Trophoblast cell (in vitro differentiated cells and primary cell): ENCODE data around the gene RHO.

ENCODE experiments used
- DNase-seq, 2 donors: peaks; one replicate each; pipeline ENCODE4 v3.0.0-alpha.2; 2016
- H2AFZ ChIP-seq: 2 replicates; pipeline ENCODE4 v1.6.1; 2013; ENCODE audit warnings: low read length, moderate library complexity, mild to moderate bottlenecking; ENCODE audit not compliant: insufficient read depth, poor library complexity
- H2AK5ac ChIP-seq: 2 replicates; pipeline ENCODE4 v1.6.1; 2013; ENCODE audit warnings: mild to moderate bottlenecking, low read length
- H2BK120ac ChIP-seq: 2 replicates; pipeline ENCODE4 v1.6.1; 2013; ENCODE audit warnings: low read length, mild to moderate bottlenecking, moderate library complexity; ENCODE audit not compliant: insufficient read depth, poor library complexity
- H2BK12ac ChIP-seq: 2 replicates; pipeline ENCODE4 v1.6.1; 2013; ENCODE audit warnings: mild to moderate bottlenecking, low read length, moderate library complexity
- H2BK5ac ChIP-seq: 2 replicates; pipeline ENCODE4 v1.6.1; 2013; ENCODE audit warnings: low read length, low read depth, moderate library complexity, mild to moderate bottlenecking; ENCODE audit not compliant: poor library complexity
- H3K14ac ChIP-seq: 2 replicates; pipeline ENCODE4 v1.6.1; 2013; ENCODE audit warnings: mild to moderate bottlenecking, low read length
- H3K18ac ChIP-seq: 2 replicates; pipeline ENCODE4 v1.6.1; 2013; ENCODE audit warnings: mild to moderate bottlenecking, low read length
- H3K23ac ChIP-seq: 2 replicates; pipeline ENCODE4 v1.6.1; 2013; ENCODE audit warnings: low read length
- H3K27ac ChIP-seq: 2 replicates; pipeline ENCODE4 v1.5.1; 2013; ENCODE audit warnings: low read depth, mild to moderate bottlenecking, inconsistent platforms, low read length, moderate library complexity
- H3K27me3 ChIP-seq: 2 replicates; pipeline ENCODE4 v1.6.1; 2013; ENCODE audit warnings: inconsistent platforms, mild to moderate bottlenecking, low read length, moderate library complexity; ENCODE audit not compliant: insufficient read depth
- H3K36me3 ChIP-seq, 2 experiments: 1 replicate in 1 of 2; 2 replicates in 1 of 2; pipeline ENCODE4 v1.6.1; 2013; ENCODE audit warnings: low read length in 2 of 2, mild to moderate bottlenecking in 2 of 2, moderate library complexity in 1 of 2; ENCODE audit not compliant: insufficient read depth in 2 of 2, control insufficient read depth in 1 of 2
- H3K4ac ChIP-seq: 2 replicates; pipeline ENCODE4 v1.6.1; 2013; ENCODE audit warnings: low read depth, mild to moderate bottlenecking, low read length, moderate library complexity
- H3K4me1 ChIP-seq, 2 experiments: 1 replicate in 1 of 2; 2 replicates in 1 of 2; pipeline ENCODE4 v1.6.1; 2013; ENCODE audit warnings: low read length in 2 of 2, mild to moderate bottlenecking in 2 of 2, moderate library complexity in 1 of 2; ENCODE audit not compliant: insufficient read depth in 2 of 2, control insufficient read depth in 1 of 2
- H3K4me2 ChIP-seq: 2 replicates; pipeline ENCODE4 v1.6.1; 2013; ENCODE audit warnings: inconsistent platforms, mild to moderate bottlenecking, low read length, moderate library complexity
- H3K4me3 ChIP-seq: 2 replicates; pipeline ENCODE4 v1.5.1; 2013; ENCODE audit warnings: mild to moderate bottlenecking, low read depth, low read length, inconsistent platforms
- H3K79me1 ChIP-seq: one replicate; pipeline ENCODE4 v1.6.1; 2013; ENCODE audit warnings: low read length
- H3K79me2 ChIP-seq: 2 replicates; pipeline ENCODE4 v1.6.1; 2013; ENCODE audit warnings: low read length, mild to moderate bottlenecking; ENCODE audit not compliant: control insufficient read depth, insufficient read depth, poor library complexity
- H3K9ac ChIP-seq: 2 replicates; pipeline ENCODE4 v1.6.1; 2013; ENCODE audit warnings: mild to moderate bottlenecking, low read length
- H3K9me3 ChIP-seq: 2 replicates; pipeline ENCODE4 v1.6.1; 2013; ENCODE audit warnings: low read depth, mild to moderate bottlenecking, control low read depth, inconsistent platforms, low read length; ENCODE audit not compliant: insufficient read depth
- H4K12ac ChIP-seq: 2 replicates; pipeline ENCODE4 v1.6.1; 2013; ENCODE audit warnings: low read depth, mild to moderate bottlenecking, low read length, moderate library complexity
- H4K8ac ChIP-seq: 2 replicates; pipeline ENCODE4 v1.6.1; 2013; ENCODE audit warnings: low read depth, mild to moderate bottlenecking, low read length, moderate library complexity
- H4K91ac ChIP-seq: one replicate; pipeline ENCODE4 v1.6.1; 2013; ENCODE audit warnings: low read depth, mild to moderate bottlenecking, low read length, moderate library complexity
- whole genome bisulfite sequencing: extraction: QIAGEN DNeasy Blood & Tissue Kit; methylation state at CpG from one replicate; pipeline ENCODE4 v1.1.7; 2013; ENCODE audit warnings: missing lambda C conversion rate; ENCODE audit not compliant: insufficient read length, insufficient coverage; ENCODE audit errors: extremely low coverage; 5-methylcytosine and 5-hydroxymethylcytosine counted together

The RHO gene

GRCh38 chr3:129581623-129582022 lies 53.2 kb downstream of the RHO start:
- H2BK120ac ChIP-seq = no peak overlapping the region
- no peak overlapping the region for H3K14ac ChIP-seq
- H3K36me3 ChIP-seq = peaks cover 96 to 99% of the 10 kb centered on the region in 2 experiments
- H2BK12ac ChIP-seq = no peak overlapping the region
- H4K12ac ChIP-seq = no peak overlapping the region
- H3K9me3 ChIP-seq = peaks cover 2% of the 10 kb centered on the region
- H4K8ac ChIP-seq = no peak overlapping the region
- no peak overlapping the region for H3K18ac ChIP-seq
- H3K4me2 ChIP-seq = no peak overlapping the region
- no peaks in the 10 kb centered on the region for H3K79me2 ChIP-seq
- no peak overlapping the region for H4K91ac ChIP-seq
- H2AFZ ChIP-seq = no peak overlapping the region
- no peak overlapping the region for H3K27ac ChIP-seq
- H3K79me1 ChIP-seq = no peaks in the 10 kb centered on the region
- DNase-seq = no peak
- WGBS = no CpG with 5 or more reads among the region's 8 CpGs
- no peak overlapping the region for H2BK5ac ChIP-seq
- H3K4ac ChIP-seq = no peak overlapping the region
- H3K27me3 ChIP-seq = no peaks in the 10 kb centered on the region
- no peak overlapping the region for H3K9ac ChIP-seq
- no peak overlapping the region for H3K4me3 ChIP-seq
- no peaks in the 10 kb centered on the region for H3K4me1 ChIP-seq
- no peak overlapping the region for H3K23ac ChIP-seq
- no peak overlapping the region for H2AK5ac ChIP-seq

- H2AK5ac ChIP-seq = no peak overlapping the region
- WGBS = no CpG with 5 or more reads among the region's 5 CpGs
- H3K79me1 ChIP-seq = peaks cover 1% of the 10 kb centered on the region
- no peak overlapping the region for H3K27ac ChIP-seq
- H3K4me3 ChIP-seq = no peak overlapping the region
- H4K91ac ChIP-seq = no peak overlapping the region
- H3K36me3 ChIP-seq = peaks cover 96% of the 10 kb centered on the region in 2 experiments
- no peak overlapping the region for H2BK12ac ChIP-seq
- no peak overlapping the region for H2BK120ac ChIP-seq
- H4K12ac ChIP-seq = no peak overlapping the region
- no peak overlapping the region for H2AFZ ChIP-seq
- H3K18ac ChIP-seq = no peak overlapping the region
- H3K4me1 ChIP-seq = peaks cover 8 to 9% of the 10 kb centered on the region in 2 experiments
- H2BK5ac ChIP-seq = no peak overlapping the region
- no peak overlapping the region for H3K14ac ChIP-seq
- H3K4me2 ChIP-seq = no peak overlapping the region
- no peak overlapping the region for H3K9ac ChIP-seq
- peaks cover 2% of the 10 kb centered on the region for H3K9me3 ChIP-seq
- no peak overlapping the region for H3K4ac ChIP-seq
- H3K27me3 ChIP-seq = no peaks in the 10 kb centered on the region
- no peak overlapping the region for H3K23ac ChIP-seq
- no peak for DNase-seq
- peaks cover 2% of the 10 kb centered on the region for H3K79me2 ChIP-seq
- H4K8ac ChIP-seq = no peak overlapping the region
These were observed 54.4 kb downstream of the RHO start for GRCh38 chr3:129582799-129583198.

GRCh38 chr3:129583289-129583688 lies 54.9 kb downstream of the RHO start:
- Histone ChIP-seq H3K23ac (no peak overlapping the region), H3K9me3 (peaks cover 2% of the 10 kb centered on the region), H3K27ac (no peak overlapping the region), H3K9ac (no peak overlapping the region), H3K4me1 (peaks cover 13 to 14% of the 10 kb centered on the region in 2 experiments), H3K4me3 (no peak overlapping the region), H3K4ac (no peak overlapping the region), H2AFZ (no peak overlapping the region), H4K91ac (no peak overlapping the region), H3K4me2 (no peak overlapping the region), H2BK5ac (no peak overlapping the region), H2BK120ac (no peak overlapping the region), H4K8ac (no peak overlapping the region), H3K79me1 (peaks cover 4% of the 10 kb centered on the region), H2AK5ac (no peak overlapping the region), H2BK12ac (no peak overlapping the region), H3K79me2 (peaks cover 4% of the 10 kb centered on the region), H3K14ac (no peak overlapping the region), H3K36me3 (peaks cover 95 to 96% of the 10 kb centered on the region in 2 experiments), H3K27me3 (no peaks in the 10 kb centered on the region), H4K12ac (no peak overlapping the region), H3K18ac (no peak overlapping the region)
- no peak for DNase-seq
- WGBS = no CpG with 5 or more reads among the region's 9 CpGs

GRCh38 chr3:129584631-129585030 lies 56.2 kb downstream of the RHO start:
- H3K18ac ChIP-seq = no peak overlapping the region
- no peak overlapping the region for H2BK120ac ChIP-seq
- no peak overlapping the region for H2AK5ac ChIP-seq
- no peak overlapping the region for H2AFZ ChIP-seq
- no peak overlapping the region for H3K27ac ChIP-seq
- no CpG with 5 or more reads among the region's 3 CpGs for WGBS
- H4K8ac ChIP-seq = no peak overlapping the region
- peaks cover 9% of the 10 kb centered on the region for H3K79me2 ChIP-seq
- H3K4me3 ChIP-seq = no peak overlapping the region
- no peak overlapping the region for H3K14ac ChIP-seq
- H2BK12ac ChIP-seq = no peak overlapping the region
- peaks cover 22% of the 10 kb centered on the region in 2 experiments for H3K4me1 ChIP-seq
- H4K12ac ChIP-seq = no peak overlapping the region
- H3K23ac ChIP-seq = no peak overlapping the region
- H3K27me3 ChIP-seq = no peaks in the 10 kb centered on the region
- no peak overlapping the region for H3K9ac ChIP-seq
- peaks cover 10% of the 10 kb centered on the region for H3K79me1 ChIP-seq
- no peak for DNase-seq
- no peak overlapping the region for H4K91ac ChIP-seq
- H3K4me2 ChIP-seq = no peak overlapping the region
- H3K36me3 ChIP-seq = peaks cover 88 to 90% of the 10 kb centered on the region in 2 experiments
- H2BK5ac ChIP-seq = no peak overlapping the region
- H3K4ac ChIP-seq = no peak overlapping the region
- peaks cover 2% of the 10 kb centered on the region for H3K9me3 ChIP-seq
